Progenitor cell of endocrine pancreas (in vitro differentiated cells): ENCODE results near the gene UBE2B. TPM values are rescaled to one million over a fixed set of nuclear protein-coding genes. Genes with fewer than 3 reads are reported as not detected.
"Not testable (repeated sequence)": the region's sequence is repeated elsewhere in the genome, so short reads cannot be mapped to it uniquely, and the experiment has no call there.

Source experiments
- DNase-seq: peaks from one replicate; pipeline ENCODE4 v3.0.0; 2021; ENCODE audit warnings: low spot score; ENCODE audit not compliant: unreplicated experiment
- H3K27ac Mint-ChIP-seq: 2 replicates; pipeline ENCODE4 v1.8.0; 2021; ENCODE audit warnings: mild to moderate bottlenecking, moderate library complexity, mixed read lengths
- H3K27me3 Mint-ChIP-seq: 2 replicates; pipeline ENCODE4 v1.8.0; 2021; ENCODE audit warnings: mixed read lengths
- H3K36me3 Mint-ChIP-seq: 2 replicates; pipeline ENCODE4 v1.8.0; 2022; ENCODE audit warnings: mixed read lengths; ENCODE audit not compliant: insufficient read depth
- H3K4me1 Mint-ChIP-seq: 2 replicates; pipeline ENCODE4 v1.8.0; 2021; ENCODE audit warnings: low read depth, mixed read lengths
- H3K4me3 Mint-ChIP-seq: 2 replicates; pipeline ENCODE4 v1.8.0; 2021; ENCODE audit warnings: low read depth, mild to moderate bottlenecking, moderate library complexity, mixed read lengths
- H3K9me3 Mint-ChIP-seq: 2 replicates; pipeline ENCODE4 v1.8.0; 2021; ENCODE audit warnings: low read depth, mixed read lengths
- long read RNA-seq: library from polyadenylated mRNA; unstranded; transcript quantifications from one replicate; pipeline ENCODE4 v2.0.0, GENCODE V29; 2020
- total RNA-seq: library from RNA; stranded (reverse); gene quantifications from 2 replicates; pipeline ENCODE4 v1.2.1, GENCODE V29; 2021
- TF ChIP-seq, protein P1 (sequence below): fragments of 200-600 bp; sonication (generic); IDR thresholded peaks from one replicate; pipeline ENCODE4 v1.5.0; 2021; ENCODE audit warnings: antibody characterized with exemption, mild to moderate bottlenecking; ENCODE audit not compliant: unreplicated experiment

UBE2B gene
- total RNA-seq: 80.0 and 81.3 TPM in 2 replicates
- long read RNA-seq, transcript UBE2B-201 (6 exons, 2,515 nt): major isoform, 8 of 14 reads
- long read RNA-seq, partial matches to known transcripts: 1 of 14 reads
- long read RNA-seq, other reads (novel, unspliced or antisense): 4 of 14 reads

DNA sequence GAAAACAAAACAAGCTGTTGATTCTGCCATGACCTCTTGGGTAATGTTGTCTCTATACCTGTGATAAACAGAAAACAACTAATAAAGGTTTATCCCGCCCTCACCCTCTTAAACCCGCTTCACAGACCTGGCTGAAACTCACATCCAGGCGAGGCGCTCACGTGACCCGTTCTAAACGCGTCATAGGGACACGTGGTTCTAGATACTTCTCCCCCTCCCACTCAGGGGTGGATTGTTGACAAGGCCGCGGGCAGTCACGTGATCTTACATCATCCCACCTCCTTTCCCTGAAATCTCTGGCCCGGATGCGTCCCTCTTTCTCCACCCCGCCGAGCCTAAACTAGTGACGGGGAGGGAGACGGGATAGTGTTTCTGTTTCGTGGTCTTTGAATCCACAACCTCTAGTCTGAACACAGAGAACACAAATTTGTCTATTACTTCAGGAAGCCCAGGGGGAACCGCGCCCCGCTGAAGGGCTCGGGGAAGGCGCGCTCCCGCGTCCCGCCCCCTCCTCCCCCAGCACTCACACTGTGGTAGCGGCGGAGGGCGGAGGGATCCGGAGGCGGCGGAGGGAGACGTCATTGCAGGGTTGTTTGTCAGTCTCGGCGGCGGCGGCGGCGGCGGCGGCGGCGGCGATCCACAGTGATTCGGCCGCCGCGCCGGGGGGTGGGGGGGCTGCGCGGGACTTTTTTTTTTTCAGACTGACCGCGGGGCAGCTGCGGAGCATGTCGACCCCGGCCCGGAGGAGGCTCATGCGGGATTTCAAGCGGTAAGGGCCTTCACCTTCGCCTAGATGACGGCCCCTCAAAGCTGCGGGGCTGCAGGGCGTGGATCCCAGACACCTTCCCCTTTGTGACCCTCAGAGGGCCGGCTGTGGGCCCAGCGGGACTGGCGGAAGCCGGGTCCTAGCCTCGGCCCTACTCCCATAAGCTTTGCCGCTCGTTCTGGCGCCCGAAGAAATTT, at the start of gene UBE2B:
Gene UBE2B (plus strand): TSS at position 699 of the 963 bp plus-strand sequence. CDS start 27 bp downstream, at position 726.
- TF ChIP-seq, protein P1, sequence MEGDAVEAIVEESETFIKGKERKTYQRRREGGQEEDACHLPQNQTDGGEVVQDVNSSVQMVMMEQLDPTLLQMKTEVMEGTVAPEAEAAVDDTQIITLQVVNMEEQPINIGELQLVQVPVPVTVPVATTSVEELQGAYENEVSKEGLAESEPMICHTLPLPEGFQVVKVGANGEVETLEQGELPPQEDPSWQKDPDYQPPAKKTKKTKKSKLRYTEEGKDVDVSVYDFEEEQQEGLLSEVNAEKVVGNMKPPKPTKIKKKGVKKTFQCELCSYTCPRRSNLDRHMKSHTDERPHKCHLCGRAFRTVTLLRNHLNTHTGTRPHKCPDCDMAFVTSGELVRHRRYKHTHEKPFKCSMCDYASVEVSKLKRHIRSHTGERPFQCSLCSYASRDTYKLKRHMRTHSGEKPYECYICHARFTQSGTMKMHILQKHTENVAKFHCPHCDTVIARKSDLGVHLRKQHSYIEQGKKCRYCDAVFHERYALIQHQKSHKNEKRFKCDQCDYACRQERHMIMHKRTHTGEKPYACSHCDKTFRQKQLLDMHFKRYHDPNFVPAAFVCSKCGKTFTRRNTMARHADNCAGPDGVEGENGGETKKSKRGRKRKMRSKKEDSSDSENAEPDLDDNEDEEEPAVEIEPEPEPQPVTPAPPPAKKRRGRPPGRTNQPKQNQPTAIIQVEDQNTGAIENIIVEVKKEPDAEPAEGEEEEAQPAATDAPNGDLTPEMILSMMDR: no peak
- no peaks in the 10 kb centered on the region for H3K27me3 Mint-ChIP-seq
- peak within 1 kb of the TSS; percentile 96 for H3K4me3 Mint-ChIP-seq
- H3K4me1 Mint-ChIP-seq: peaks cover 26% of the 10 kb centered on the region
- H3K9me3 Mint-ChIP-seq: peaks cover 7% of the 10 kb centered on the region
- peak; percentile 95 for DNase-seq
- H3K27ac Mint-ChIP-seq: peak within 1 kb of the TSS; percentile 100
- peaks cover 16% of the 10 kb centered on the region for H3K36me3 Mint-ChIP-seq

DNA sequence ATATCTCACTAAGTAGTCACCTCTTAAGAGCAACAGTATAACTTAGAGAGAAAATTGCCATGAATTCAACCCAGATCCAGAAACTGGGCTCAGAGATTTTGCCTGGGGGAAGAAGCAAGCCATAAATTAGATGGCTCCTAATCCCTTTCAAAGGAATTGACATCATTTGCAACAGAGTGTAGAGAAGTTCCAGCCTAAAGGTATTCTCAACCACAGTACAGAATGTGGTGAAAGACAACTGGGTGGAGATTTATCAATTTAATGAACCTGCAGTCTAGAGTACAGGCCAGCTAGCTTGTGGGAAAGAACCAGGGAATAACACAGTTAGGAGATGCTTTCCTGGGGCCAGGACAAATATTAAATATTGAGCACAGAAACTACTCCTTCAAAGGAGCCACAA, 44.0 kb upstream of the UBE2B start:
- no peak overlapping the region for H3K27ac Mint-ChIP-seq
- no peak for DNase-seq
- peaks cover 19% of the 10 kb centered on the region for H3K9me3 Mint-ChIP-seq
- TF ChIP-seq, protein P1: no peak
- peaks cover 12% of the 10 kb centered on the region for H3K36me3 Mint-ChIP-seq
- H3K4me1 Mint-ChIP-seq: no peaks in the 10 kb centered on the region
- H3K4me3 Mint-ChIP-seq: no peak overlapping the region
- no peaks in the 10 kb centered on the region for H3K27me3 Mint-ChIP-seq

DNA sequence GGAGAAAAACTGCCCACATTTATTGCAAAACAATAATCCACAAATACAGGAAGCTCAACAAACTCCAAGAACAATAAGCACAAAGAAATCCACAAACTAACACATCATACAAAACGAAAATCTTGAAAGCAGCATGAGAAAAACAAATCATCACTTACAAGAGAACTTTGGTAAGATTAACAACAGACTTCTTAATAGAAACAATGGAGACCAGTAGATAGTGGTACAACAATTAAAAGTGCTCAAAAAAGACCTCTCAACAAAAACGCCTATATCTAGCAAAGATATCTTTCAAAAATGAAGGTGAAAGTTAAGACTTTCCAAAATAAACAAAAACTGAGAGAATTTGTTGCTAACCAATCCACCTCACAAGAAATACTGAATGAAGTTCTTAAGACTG, 42.8 kb upstream of the UBE2B start:
- no peak for DNase-seq
- no peaks in the 10 kb centered on the region for H3K27me3 Mint-ChIP-seq
- TF ChIP-seq, protein P1: no peak
- peak overlapping the region; percentile 89 for H3K27ac Mint-ChIP-seq
- H3K4me1 Mint-ChIP-seq: no peaks in the 10 kb centered on the region
- H3K36me3 Mint-ChIP-seq: peaks cover 12% of the 10 kb centered on the region
- no peak overlapping the region for H3K4me3 Mint-ChIP-seq
- H3K9me3 Mint-ChIP-seq: peaks cover 32% of the 10 kb centered on the region

DNA sequence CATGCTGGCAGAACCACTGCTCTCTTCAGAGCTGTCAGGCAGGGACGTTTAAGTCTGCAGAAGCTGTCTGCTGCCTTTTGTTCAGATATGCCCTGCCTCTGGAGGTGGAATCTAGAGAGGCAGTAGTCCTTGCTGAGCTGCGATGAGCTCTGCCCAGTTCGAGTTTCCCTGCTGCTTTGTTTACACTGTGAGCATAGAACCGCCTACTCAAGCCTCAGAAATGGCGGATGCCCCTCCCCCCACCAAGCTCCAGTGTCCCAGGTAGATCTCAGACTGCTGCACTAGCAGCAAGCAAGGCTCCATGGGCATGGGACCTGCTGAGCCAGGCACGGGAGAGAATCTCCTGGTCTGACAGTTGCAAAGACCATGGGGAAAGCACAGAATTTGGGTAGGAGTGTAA, 34.5 kb upstream of the UBE2B start:
- H3K27ac Mint-ChIP-seq: not testable (repeated sequence)

DNA sequence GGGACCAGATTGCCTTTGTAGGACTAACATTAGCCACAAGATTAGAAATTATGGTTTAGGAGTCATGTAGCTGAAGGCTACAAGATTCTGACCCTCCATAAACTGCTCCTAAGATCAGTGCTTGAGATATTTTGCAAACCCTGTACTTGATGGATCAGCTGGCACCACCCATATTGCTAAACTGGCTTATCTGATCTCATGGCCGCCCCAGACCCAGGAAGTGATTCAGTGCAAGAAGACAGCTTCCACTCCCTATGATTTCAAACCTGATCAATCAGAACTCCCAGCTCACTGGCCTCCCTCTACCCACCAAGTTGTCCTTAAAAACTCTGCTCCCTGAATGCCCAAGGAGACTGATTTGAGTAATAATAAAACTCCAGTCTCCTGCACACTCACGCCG, 27.9 kb upstream of the UBE2B start:
- Mint-ChIP-seq H3K9me3 (peaks cover 17% of the 10 kb centered on the region), H3K36me3 (peaks cover 16% of the 10 kb centered on the region)
- H3K4me1 Mint-ChIP-seq, H3K27ac Mint-ChIP-seq, H3K27me3 Mint-ChIP-seq, DNase-seq, H3K4me3 Mint-ChIP-seq: not testable (repeated sequence)

More for the DNA sequence above, 34.5 kb upstream of the UBE2B start:
- H3K27me3 Mint-ChIP-seq, H3K4me3 Mint-ChIP-seq, DNase-seq, H3K4me1 Mint-ChIP-seq: not testable (repeated sequence)
- peaks cover 65% of the 10 kb centered on the region for H3K9me3 Mint-ChIP-seq
- peaks cover 43% of the 10 kb centered on the region for H3K36me3 Mint-ChIP-seq

DNA sequence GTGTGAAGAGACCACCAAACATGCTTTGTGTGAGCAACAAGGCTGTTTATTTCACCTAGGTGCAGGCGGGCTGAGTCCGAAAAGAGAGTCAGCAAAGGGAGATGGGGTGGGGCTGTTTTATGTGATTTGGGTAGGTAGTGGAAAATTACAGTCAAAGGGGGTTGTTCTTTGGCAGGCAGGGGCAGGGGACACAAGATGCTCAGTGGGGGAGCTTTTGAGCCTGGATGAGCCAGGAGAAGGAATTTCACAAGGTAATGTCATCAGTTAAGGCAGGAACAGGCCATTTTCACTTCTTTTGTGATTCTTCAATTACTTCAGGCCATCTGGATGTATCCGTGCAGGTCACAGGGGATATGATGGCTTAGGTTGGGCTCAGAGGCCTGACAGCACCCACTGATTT, 25.9 kb upstream of the UBE2B start:
- not testable (repeated sequence) for H3K27me3 Mint-ChIP-seq, H3K4me3 Mint-ChIP-seq, DNase-seq, H3K4me1 Mint-ChIP-seq, H3K27ac Mint-ChIP-seq, H3K9me3 Mint-ChIP-seq, H3K36me3 Mint-ChIP-seq
